ENCODE measurements around the gene IL19. TPM values are rescaled to one million over a fixed set of nuclear protein-coding genes. Genes with fewer than 3 reads are reported as not detected.

IL19 gene
- total RNA-seq, 1 experiment from 2014 or later: not detected

DNA sequence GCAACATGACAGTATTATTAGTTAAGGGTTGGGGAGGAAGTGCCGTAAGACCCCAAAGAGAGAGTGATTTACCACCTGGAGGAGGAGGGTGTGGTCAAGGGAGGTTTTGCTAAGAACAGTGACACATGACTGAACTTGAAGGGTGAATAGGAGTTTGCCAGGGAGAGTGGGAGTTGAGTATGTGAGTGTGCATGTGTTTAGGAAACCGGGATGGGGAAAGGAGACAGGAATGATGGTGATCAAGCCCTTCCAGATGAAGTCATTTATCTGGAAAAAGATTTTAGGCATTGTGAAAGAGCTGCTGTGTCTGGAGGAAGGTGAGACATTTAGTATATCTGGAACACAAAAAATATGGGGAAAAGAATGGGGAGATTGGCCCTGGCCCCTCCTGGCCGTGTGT, 29.8 kb downstream of the IL19 start:
- Histone ChIP-seq H4K5ac (ENCODE audit: insufficient read length, low read depth, low read length) (no peak overlapping the region), H3K79me1 (ENCODE audit: insufficient read depth, low read depth, low read length, poor library complexity, severe bottlenecking) (no peaks in the 10 kb centered on the region), H2BK20ac (ENCODE audit: low read depth, low read length, poor library complexity, severe bottlenecking) (no peak overlapping the region), H3K4me2 (ENCODE audit: insufficient read depth, insufficient read length, low read length) (no peak overlapping the region), H3K9me3 (ENCODE audit: control insufficient read depth, low read depth, low read length) (no peaks in the 10 kb centered on the region), H2BK15ac (ENCODE audit: low read depth, low read length) (no peak overlapping the region), H3T11ph (ENCODE audit: low read length) (no peak overlapping the region), H4K8ac (replicated peaks; ENCODE audit: insufficient read length, low read depth, low read length) (no peak overlapping the region), H4K91ac (ENCODE audit: insufficient read length, low read depth, low read length) (no peak overlapping the region), H3K27me3 (ENCODE audit: insufficient read depth, low read length) (no peaks in the 10 kb centered on the region), H2BK120ac (ENCODE audit: low read depth, low read length, poor library complexity, severe bottlenecking) (no peak overlapping the region), H3K4ac (ENCODE audit: low read depth, low read length) (no peak overlapping the region), H3K23me2 (ENCODE audit: insufficient read length, low read depth, low read length, poor library complexity, severe bottlenecking) (no peaks in the 10 kb centered on the region), H2AK5ac (ENCODE audit: insufficient read length, low read length) (no peak overlapping the region), H3K56ac (ENCODE audit: insufficient read length, low read depth, low read length) (no peak overlapping the region), H2AFZ (ENCODE audit: low read length) (no peak overlapping the region), H3K18ac (ENCODE audit: insufficient read length, low read depth, low read length) (no peak overlapping the region), H3K23ac (ENCODE audit: insufficient read length, low read depth, low read length) (no peak overlapping the region), H4K20me1 (ENCODE audit: control insufficient read depth, insufficient read depth, insufficient read length) (no peaks in the 10 kb centered on the region), H3K27ac (ENCODE audit: insufficient read length, low read depth, low read length) (no peak overlapping the region), H3K79me2 (ENCODE audit: insufficient read depth, low read length) (no peaks in the 10 kb centered on the region), H3K9ac (ENCODE audit: extremely low read depth, insufficient read length, low read length) (no peak overlapping the region), H3K14ac (ENCODE audit: insufficient read depth, low read length) (no peak overlapping the region), H2BK12ac (ENCODE audit: insufficient read length, low read depth, low read length) (no peak overlapping the region), H3K4me1 (ENCODE audit: insufficient read depth, low read length) (no peaks in the 10 kb centered on the region), H2BK5ac (ENCODE audit: insufficient read length, low read length) (no peak overlapping the region)
- Mint-ChIP-seq H3K4me3 (no peak overlapping the region), H3K9me3 (no peaks in the 10 kb centered on the region), H3K27me3 (ENCODE audit: low read depth) (peaks cover 20% of the 10 kb centered on the region), H3K4me1 (0 out of 4 replicates have a peak, but pooled peaks cover 0 to 2% of the 10 kb centered on the region in 2 experiments), H3K27ac (no peak overlapping the region), H3K36me3 (ENCODE audit: insufficient read depth in 1 of 3, low read depth in 3 of 3) (no peaks in the 10 kb centered on the region)
- WGBS (ENCODE audit: extremely low coverage, insufficient read length, low lambda C conversion rate): no CpG with 5 or more reads among the region's 3 CpGs
- TF ChIP-seq, protein P1, sequence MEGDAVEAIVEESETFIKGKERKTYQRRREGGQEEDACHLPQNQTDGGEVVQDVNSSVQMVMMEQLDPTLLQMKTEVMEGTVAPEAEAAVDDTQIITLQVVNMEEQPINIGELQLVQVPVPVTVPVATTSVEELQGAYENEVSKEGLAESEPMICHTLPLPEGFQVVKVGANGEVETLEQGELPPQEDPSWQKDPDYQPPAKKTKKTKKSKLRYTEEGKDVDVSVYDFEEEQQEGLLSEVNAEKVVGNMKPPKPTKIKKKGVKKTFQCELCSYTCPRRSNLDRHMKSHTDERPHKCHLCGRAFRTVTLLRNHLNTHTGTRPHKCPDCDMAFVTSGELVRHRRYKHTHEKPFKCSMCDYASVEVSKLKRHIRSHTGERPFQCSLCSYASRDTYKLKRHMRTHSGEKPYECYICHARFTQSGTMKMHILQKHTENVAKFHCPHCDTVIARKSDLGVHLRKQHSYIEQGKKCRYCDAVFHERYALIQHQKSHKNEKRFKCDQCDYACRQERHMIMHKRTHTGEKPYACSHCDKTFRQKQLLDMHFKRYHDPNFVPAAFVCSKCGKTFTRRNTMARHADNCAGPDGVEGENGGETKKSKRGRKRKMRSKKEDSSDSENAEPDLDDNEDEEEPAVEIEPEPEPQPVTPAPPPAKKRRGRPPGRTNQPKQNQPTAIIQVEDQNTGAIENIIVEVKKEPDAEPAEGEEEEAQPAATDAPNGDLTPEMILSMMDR (conservative IDR thresholded peaks at IDR 0.05): no peak
- no peak for DNase-seq

All from H9 (cell line).